ENCODE measurements around the gene HDAC7. TPM values are rescaled to one million over a fixed set of nuclear protein-coding genes. Genes with fewer than 3 reads are reported as not detected.

The HDAC7 gene
- total and polyA plus RNA-seq, 2 of the 13 experiments (the other 11 are each of a cell fraction or from before 2014, with no cell fraction given), result 4.6 to 10.8 TPM

DNA sequence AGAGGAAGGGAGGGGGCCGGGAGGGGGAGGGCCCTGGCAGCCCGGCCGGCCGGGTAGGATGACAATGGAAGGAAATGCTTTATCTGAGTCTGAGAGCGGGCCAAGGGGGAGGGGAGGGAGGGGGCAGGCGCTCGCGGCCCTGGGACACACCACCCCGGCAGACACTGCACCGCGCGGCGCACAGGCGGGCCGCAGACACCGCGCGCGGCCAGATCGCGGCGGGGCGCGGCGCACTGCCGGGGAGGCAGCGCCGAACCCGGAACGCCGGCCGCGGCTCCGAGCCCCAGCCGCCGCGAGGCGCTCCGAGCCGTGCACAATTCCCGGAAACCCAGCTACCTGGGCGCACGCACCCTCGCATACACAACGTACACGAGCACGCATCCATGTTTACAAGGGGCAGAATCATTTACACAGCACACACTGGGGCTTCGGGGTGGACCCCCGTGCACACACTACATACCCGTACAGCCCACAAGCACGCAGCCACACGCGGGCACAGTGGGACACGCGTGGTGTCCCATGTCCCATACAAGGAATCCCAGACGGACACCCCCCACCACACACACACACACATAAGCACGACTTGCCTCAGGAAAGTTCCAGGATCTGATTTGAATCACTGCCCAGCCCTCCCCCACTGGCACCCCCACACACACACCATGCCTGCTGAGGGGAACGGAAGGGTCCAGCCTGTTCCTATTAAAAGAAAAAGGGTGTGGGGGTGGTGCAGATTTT lies at the start of gene HDAC7 (continued):
- TF ChIP-seq, protein P1, sequence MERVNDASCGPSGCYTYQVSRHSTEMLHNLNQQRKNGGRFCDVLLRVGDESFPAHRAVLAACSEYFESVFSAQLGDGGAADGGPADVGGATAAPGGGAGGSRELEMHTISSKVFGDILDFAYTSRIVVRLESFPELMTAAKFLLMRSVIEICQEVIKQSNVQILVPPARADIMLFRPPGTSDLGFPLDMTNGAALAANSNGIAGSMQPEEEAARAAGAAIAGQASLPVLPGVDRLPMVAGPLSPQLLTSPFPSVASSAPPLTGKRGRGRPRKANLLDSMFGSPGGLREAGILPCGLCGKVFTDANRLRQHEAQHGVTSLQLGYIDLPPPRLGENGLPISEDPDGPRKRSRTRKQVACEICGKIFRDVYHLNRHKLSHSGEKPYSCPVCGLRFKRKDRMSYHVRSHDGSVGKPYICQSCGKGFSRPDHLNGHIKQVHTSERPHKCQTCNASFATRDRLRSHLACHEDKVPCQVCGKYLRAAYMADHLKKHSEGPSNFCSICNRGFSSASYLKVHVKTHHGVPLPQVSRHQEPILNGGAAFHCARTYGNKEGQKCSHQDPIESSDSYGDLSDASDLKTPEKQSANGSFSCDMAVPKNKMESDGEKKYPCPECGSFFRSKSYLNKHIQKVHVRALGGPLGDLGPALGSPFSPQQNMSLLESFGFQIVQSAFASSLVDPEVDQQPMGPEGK (CRISPR knock-in tag; IDR thresholded peaks at IDR 0.05), result peak; percentile 67
- TF ChIP-seq, protein P2, sequence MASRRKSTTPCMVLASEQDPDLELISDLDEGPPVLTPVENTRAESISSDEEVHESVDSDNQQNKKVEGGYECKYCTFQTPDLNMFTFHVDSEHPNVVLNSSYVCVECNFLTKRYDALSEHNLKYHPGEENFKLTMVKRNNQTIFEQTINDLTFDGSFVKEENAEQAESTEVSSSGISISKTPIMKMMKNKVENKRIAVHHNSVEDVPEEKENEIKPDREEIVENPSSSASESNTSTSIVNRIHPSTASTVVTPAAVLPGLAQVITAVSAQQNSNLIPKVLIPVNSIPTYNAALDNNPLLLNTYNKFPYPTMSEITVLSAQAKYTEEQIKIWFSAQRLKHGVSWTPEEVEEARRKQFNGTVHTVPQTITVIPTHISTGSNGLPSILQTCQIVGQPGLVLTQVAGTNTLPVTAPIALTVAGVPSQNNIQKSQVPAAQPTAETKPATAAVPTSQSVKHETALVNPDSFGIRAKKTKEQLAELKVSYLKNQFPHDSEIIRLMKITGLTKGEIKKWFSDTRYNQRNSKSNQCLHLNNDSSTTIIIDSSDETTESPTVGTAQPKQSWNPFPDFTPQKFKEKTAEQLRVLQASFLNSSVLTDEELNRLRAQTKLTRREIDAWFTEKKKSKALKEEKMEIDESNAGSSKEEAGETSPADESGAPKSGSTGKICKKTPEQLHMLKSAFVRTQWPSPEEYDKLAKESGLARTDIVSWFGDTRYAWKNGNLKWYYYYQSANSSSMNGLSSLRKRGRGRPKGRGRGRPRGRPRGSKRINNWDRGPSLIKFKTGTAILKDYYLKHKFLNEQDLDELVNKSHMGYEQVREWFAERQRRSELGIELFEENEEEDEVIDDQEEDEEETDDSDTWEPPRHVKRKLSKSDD (CRISPR knock-in tag; IDR thresholded peaks at IDR 0.05; ENCODE audit: low read depth), result 0 out of 2 replicates have a peak, but pooled peaks have one; percentile 22
- TF ChIP-seq, protein P3, sequence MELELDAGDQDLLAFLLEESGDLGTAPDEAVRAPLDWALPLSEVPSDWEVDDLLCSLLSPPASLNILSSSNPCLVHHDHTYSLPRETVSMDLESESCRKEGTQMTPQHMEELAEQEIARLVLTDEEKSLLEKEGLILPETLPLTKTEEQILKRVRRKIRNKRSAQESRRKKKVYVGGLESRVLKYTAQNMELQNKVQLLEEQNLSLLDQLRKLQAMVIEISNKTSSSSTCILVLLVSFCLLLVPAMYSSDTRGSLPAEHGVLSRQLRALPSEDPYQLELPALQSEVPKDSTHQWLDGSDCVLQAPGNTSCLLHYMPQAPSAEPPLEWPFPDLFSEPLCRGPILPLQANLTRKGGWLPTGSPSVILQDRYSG (CRISPR knock-in tag; IDR thresholded peaks at IDR 0.05), result no peak
- TF ChIP-seq, protein P4, sequence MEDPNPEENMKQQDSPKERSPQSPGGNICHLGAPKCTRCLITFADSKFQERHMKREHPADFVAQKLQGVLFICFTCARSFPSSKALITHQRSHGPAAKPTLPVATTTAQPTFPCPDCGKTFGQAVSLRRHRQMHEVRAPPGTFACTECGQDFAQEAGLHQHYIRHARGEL (CRISPR knock-in tag; IDR thresholded peaks at IDR 0.05), result no peak
- TF ChIP-seq ZNF446 (CRISPR knock-in tag; IDR thresholded peaks at IDR 0.05) (no peak), ISL2 (CRISPR knock-in tag; IDR thresholded peaks at IDR 0.05) (no peak), ETV6 (CRISPR knock-in tag; conservative IDR thresholded peaks at IDR 0.05) (no peak), CAMTA2 (CRISPR knock-in tag; IDR thresholded peaks at IDR 0.05; ENCODE audit: borderline replicate concordance) (no peak), ZNF256 (CRISPR knock-in tag; conservative IDR thresholded peaks at IDR 0.05) (no peak), KAT8 (CRISPR knock-in tag; IDR thresholded peaks at IDR 0.05) (peak; percentile 13; the same call in 1 of the 2 replicates), CBX5 (CRISPR knock-in tag; IDR thresholded peaks at IDR 0.05; ENCODE audit: borderline replicate concordance) (no peak)
- TF ChIP-seq, protein P5, sequence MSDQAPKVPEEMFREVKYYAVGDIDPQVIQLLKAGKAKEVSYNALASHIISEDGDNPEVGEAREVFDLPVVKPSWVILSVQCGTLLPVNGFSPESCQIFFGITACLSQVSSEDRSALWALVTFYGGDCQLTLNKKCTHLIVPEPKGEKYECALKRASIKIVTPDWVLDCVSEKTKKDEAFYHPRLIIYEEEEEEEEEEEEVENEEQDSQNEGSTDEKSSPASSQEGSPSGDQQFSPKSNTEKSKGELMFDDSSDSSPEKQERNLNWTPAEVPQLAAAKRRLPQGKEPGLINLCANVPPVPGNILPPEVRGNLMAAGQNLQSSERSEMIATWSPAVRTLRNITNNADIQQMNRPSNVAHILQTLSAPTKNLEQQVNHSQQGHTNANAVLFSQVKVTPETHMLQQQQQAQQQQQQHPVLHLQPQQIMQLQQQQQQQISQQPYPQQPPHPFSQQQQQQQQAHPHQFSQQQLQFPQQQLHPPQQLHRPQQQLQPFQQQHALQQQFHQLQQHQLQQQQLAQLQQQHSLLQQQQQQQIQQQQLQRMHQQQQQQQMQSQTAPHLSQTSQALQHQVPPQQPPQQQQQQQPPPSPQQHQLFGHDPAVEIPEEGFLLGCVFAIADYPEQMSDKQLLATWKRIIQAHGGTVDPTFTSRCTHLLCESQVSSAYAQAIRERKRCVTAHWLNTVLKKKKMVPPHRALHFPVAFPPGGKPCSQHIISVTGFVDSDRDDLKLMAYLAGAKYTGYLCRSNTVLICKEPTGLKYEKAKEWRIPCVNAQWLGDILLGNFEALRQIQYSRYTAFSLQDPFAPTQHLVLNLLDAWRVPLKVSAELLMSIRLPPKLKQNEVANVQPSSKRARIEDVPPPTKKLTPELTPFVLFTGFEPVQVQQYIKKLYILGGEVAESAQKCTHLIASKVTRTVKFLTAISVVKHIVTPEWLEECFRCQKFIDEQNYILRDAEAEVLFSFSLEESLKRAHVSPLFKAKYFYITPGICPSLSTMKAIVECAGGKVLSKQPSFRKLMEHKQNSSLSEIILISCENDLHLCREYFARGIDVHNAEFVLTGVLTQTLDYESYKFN (CRISPR knock-in tag; conservative IDR thresholded peaks at IDR 0.05), result no peak
- TF ChIP-seq, protein P6, sequence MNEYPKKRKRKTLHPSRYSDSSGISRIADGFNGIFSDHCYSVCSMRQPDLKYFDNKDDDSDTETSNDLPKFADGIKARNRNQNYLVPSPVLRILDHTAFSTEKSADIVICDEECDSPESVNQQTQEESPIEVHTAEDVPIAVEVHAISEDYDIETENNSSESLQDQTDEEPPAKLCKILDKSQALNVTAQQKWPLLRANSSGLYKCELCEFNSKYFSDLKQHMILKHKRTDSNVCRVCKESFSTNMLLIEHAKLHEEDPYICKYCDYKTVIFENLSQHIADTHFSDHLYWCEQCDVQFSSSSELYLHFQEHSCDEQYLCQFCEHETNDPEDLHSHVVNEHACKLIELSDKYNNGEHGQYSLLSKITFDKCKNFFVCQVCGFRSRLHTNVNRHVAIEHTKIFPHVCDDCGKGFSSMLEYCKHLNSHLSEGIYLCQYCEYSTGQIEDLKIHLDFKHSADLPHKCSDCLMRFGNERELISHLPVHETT (CRISPR knock-in tag; conservative IDR thresholded peaks at IDR 0.05), result no peak
- TF ChIP-seq, protein P7, sequence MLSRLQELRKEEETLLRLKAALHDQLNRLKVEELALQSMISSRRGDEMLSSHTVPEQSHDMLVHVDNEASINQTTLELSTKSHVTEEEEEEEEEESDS (CRISPR knock-in tag; IDR thresholded peaks at IDR 0.05; ENCODE audit: borderline replicate concordance), result no peak
- TF ChIP-seq, protein P8, sequence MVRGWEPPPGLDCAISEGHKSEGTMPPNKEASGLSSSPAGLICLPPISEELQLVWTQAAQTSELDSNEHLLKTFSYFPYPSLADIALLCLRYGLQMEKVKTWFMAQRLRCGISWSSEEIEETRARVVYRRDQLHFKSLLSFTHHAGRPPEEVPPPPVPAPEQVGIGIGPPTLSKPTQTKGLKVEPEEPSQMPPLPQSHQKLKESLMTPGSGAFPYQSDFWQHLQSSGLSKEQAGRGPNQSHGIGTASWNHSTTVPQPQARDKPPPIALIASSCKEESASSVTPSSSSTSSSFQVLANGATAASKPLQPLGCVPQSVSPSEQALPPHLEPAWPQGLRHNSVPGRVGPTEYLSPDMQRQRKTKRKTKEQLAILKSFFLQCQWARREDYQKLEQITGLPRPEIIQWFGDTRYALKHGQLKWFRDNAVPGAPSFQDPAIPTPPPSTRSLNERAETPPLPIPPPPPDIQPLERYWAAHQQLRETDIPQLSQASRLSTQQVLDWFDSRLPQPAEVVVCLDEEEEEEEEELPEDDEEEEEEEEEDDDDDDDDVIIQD (CRISPR knock-in tag; IDR thresholded peaks at IDR 0.05; ENCODE audit: low read depth), result no peak

Data from HepG2 (cell line).